DMS 273 treated with DMSO at 0.1 percent for 48 hours (cell line): Measurements from ENCODE around the gene SETD5.
"Not testable (repeated sequence)": the region's sequence is repeated elsewhere in the genome, so short reads cannot be mapped to it uniquely, and the experiment has no call there.

Experiments used
- DNase-seq: peaks from one replicate; lab custom pipeline; 2025; lab: John Stamatoyannopoulos, UW

Gene SETD5

DNA sequence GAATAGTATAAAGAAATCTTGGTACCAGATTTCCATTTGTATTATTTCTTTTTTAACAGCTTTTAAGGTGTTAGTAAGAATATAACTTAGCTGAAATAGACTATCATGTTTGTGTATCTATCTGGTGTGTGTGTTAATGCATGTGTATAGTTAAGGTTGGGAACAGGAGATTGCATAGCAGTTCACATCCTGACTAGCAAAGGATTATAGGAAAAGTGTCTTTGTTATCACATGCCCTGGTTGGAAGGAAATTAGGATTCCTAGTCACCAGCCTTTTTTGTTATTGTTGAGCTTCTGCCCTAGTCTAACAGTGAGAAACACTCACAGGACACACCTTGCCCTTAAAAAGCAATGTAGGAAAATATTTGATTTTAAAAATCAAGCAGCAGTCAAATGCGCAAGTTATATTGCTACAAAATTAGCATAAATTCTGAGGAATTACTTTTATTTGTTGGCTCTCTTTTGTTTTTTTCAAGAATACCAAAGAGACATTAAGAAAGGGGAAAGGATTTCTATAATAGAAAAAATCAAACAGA, 58.2 kb downstream of the SETD5 start:
- DNase-seq = no peak

DNA sequence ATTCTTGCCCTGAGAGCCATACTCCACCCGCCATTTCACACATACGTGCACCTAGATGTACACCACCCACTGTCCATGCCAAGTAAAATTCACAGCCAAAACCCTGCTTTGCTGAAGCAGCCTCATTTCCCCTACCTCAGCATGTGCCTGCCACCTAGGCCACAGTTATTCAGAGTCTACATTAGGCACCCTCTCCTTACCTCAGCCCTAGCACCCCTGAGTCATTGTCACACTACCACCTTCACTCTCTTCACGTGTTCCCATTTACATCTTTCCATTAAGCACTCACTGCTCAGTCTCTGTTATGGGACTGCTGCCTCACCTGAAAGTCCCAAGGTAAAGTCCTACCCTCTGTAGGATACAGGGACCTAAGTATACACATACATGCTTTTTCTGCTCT, 70.0 kb downstream of the SETD5 start:
- DNase-seq = no peak

DNA sequence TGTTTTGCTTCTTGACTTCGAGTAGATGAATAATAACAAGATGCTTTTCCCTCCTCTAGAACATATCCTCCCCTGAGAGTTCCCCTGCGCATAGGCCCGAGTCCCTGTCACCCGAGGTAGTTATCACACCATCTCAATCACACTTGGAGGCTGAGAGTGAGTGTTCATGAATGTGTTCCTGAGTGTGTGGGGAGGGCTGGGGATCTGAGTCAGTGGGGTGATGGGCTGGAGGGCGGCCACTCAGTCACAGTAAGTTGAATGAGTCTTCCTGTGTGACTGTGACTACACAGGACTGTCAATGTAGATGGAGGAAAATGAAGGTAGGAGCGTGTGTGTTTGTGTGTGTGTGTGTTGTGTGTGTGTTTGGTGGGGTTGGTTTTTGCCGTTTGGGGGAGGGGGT, 71.0 kb downstream of the SETD5 start:
- no peak for DNase-seq

DNA sequence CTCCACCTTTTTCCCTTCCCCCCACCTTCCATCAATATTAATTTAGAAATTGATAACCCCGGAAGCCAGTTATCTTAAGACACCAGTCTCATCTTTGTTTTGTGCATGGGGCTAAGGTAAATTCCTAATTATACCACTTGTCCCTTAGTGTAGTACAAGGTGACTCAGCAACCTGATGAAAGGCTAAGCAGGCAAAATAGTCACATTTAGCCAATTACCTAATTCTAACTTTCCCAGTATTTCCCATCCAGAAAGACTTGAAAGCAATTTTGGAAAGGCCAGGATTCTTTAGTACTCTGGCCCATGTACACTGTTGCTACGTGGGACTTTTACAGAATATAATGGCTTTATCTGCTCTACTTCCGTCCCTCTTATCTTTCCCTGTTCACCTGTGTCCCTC, 72.6 kb downstream of the SETD5 start:
- no peak for DNase-seq

DNA sequence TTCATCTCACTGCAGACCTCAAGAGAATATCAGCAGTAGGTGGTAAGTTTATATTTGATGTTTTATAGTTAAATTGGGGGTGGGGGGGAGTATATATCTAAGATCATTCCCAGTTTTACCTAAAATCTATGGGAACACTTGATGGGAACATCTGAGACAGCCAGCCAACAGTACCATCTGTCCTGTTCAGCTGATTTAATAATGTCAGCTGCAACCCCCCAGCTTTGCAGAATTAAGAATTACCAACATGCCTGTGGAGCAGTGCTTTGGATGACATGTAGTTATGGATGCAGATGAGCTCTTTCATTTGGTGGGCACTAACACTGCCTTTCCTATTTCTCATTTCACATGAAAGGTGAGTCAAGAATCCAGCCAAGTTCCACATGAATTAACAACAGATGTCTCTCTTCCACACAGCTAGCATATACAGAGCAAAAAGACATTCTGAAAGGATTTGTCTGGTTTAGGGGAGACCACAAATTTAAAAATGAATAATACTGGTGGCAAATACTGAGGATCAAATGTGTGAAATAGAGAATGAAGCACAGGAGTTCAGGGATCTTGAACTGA, 76.2 kb downstream of the SETD5 start:
- DNase-seq = no peak

DNA sequence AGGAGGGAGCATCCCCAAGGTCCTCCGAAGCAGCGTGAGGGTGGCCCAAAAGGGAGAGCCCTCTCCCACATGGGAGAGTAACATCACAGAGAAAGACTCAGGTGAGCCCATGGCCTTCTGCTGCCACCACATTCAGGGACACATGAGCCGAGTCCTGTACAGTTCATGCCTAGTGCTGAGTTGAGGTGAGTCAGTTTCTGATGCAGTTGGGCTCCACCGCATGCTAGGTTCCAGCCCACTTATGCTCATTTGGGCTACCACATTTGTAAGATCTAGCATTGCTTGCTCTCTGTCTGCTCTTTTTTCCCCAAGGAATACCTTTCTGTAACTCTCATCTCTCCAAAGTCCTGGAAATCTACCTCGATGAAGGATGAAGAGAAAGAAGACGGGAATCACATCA, 77.1 kb downstream of the SETD5 start:
- DNase-seq = no peak

DNA sequence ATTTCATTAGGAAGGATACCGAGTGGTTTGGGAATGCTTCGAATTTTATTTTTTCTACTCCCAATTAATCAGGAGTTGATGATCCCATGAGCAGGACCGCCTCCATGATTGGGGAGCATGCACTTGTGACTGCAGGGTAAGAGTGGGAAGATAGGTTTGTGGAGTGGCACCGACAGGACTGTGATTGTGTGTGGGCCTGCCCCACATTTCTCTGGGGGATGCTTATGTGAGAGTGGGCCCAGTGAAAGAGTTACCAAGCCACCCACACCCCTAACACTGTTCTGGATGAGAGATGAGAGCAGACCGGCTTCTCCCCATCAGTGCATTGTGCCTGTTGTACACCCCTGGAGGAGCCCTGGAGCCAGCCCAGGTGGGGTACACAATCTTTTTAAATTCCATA, 79.5 kb downstream of the SETD5 start:
- no peak for DNase-seq

DNA sequence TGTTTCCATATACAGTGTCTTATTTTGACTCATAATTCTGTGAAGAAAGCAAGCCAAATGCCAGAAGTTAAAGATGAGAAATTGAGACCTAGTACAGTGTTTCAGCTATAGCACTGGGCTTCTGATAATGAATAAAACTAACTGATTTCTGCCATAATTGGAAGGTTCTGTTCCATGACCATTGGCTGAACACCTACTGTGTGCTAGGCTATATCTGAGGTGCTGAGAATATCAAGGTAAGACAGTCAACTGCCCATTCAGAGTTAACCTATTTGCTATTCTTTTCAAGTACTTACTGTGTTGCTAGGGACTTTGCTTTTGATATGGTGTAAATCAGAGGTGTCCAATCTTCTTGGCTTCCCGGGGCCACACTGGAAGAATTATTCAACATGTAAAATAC, 82.8 kb downstream of the SETD5 start:
- no peak for DNase-seq

DNA sequence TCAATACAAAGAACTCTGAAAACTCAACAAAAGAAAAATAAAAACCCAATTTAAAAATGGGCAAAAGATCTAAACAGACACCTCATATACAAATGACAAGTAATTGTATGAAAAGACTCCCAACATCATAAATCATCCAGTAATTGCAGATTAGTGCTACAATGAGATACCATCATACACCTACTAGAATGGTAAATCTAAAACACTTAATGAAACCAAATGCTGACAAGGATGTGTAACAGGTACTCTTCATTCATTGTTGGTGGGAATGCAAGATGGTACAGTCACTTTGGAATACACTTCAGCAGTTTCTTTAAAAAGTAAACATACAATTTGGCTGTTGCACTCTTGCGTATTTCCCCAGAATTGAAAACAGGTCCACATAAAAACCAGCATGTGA, 87.8 kb downstream of the SETD5 start:
- DNase-seq = no peak

DNA sequence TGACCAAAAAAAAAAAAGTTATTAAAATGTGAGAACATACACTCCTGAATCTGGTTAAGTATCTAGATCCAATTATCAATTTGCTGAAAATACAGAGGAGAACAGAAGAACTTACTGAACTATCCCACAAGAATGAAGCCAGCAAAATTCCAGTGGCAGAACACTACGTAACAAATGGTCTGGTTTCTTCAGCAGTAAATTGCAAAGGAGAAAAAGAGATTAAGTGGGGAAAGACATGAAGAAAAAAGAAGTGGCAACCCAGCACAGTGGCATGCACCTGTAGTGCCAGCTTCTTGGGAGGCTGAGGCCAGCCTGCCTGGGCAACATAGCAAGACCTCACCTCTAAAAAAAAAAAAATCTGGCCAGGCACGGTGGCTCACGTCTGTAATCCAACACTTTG, 94.1 kb downstream of the SETD5 start:
- no peak for DNase-seq

DNA sequence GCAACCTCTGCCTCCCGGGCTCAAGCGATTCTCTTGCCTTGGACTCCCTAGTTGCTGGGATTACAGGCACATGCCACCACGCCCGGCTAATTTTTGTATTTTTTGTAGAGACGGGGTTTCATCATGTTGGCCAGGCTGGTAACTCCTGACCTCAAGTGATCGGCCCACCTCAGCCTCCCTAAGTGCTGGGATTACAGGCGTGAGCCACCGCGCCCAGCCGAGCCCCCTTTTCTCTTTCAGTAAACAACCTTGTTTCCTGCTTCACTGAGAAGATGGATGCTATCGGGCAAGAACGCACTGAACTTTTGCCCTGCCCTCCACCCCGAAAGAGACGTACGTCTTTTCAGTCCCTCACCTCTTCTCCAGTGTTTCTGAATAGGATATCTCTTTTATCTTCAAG, 96.6 kb downstream of the SETD5 start:
- DNase-seq = not testable (repeated sequence)

DNA sequence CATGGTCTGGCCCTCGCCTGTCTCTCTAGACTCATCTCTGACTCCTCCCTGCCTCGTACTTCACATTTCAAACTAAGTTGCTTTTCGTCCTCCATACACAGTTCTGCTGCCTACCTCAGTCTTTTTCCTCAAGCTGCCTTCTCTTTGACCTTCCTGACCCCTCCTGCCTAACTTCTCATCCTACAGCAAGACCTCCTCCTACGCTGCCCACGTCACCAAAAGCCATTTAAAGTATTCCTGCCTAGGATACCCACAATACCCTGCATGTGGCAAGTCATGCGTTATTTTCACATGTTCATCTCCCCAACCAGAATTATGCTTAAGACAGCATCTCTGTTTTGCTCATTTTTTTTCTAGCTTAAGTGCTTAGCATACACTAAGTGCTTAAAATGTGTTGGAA, 99.5 kb downstream of the SETD5 start:
- no peak for DNase-seq

DNA sequence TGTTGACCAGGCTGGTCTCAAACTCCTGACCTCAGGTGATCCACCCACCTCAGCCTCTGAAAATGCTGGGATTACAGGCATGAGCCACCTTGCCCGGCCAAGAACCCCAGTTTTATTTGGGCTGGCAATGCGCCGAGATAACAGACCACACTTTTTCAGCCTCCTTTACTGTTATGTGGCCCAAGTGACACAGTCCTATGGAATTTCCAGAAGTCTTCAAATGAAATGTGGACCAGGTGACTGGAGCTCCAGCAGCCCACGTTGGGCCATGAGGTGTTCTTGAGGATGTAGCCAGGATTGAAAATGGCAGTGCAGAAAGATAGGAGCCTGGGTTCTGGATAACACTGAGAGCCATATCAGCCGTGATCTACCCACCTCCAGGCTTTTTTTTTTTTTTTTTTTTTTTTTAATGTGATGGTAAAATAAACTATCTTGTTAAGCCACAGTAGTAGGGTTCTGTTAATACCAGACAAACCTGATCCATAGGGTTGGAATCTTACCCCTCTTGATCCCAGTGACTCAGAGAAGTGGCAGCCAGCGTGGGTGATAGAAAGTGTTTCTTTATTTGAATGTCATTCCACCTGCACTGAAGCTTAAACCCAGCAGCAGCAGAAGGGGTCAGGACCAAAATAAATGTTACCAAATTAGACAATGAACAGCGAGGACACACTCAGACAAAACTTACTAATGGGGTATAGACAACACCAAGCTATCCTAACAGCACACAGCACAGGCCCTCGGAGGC, 100.6 kb downstream of the SETD5 start:
- no peak for DNase-seq

DNA sequence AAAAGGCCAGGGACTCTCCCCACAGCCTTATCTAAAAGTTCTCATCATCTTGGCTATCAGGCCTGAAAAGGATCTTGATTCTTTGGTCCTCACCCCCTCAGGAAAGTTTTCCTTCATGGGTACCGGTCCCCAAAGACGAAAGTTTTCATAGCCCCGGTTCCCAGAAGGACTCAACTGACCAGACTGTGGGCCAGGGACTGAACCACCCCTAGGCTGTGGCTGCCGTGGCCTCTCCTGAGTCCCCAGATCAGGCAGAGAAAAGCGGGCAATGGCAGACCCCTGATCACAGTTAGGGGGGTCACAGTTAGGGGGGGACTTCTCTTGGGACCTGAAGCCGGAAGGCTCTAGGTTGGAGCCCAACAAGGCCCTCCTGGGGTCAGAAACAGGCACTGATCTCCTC, 101.4 kb downstream of the SETD5 start:
- no peak for DNase-seq

DNA sequence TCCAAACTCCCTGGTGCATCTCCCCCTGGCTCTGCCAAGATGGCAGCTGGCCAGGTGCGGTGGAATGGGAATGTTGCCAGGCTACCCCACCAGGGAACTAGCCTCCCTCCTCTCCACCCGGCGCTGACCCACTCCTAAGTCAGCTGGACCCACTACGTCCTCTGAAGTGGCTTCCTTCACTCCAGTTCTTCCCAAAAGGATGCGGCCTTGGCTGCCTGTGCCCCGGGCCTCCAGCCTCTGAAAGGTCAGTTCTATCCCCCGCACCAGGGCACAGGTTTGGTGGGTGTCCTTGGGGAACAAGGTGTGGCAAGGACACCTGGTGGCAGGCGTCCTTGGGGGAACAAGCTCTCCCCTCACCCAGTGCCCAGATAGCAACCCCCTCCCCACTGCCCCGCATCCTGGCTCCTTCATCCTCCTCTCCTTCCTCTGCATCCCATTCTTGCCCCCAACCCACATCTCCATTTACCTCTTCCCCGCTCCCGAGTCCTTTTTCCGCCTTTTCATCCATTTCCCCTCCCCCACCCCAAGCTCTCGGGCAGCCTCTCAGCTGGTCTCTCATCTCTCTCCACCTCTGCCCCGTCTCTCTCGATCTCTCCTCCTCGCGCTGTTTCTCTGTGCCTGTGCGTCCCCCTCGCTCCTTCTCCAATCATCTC, 102.2 kb downstream of the SETD5 start:
- DNase-seq = no peak

DNA sequence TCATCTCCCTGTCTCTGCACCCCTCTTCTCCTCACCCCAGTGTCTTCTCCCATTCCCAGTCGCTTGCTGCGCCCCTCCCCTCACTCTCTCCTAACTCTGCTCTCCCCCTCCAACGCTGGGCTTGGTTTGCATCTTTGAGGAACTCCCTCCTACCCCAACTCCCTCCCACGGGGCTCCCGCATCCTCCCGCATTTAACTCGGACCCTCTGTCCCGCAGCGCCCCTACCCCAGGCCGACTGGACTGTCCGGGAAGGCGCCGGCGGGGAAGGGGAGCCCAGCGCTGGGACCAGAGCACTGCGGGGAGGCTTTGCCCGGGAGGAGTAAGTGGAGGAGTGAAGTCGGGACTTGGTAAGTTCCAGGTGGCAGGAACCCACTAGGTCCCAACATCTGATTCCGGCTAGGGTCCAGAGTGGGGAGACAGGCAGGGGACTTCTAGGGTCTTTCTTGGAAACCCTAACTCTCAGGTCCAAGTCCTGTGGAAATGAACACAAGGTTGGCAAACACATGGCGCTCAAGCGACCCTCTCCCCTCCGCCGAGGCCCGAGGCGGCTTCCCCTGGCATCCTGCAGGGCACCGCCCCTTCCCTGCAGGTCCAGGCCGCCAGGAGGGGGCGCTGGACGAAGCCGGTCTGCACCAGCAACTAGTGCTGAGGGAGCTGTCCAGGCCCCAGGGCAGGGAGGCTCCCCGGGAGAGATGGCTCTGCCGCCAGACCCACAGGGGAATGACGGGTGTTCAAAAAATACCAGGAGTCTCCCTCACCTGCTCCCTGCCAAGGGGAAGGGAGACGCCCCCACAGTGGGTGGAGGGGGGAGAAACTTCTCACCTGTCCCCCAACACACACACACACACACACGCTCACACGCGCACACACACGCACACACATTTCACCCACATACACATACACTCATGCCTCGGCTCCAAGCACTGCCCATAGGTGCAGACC, 103.0 kb downstream of the SETD5 start:
- DNase-seq = no peak

DNA sequence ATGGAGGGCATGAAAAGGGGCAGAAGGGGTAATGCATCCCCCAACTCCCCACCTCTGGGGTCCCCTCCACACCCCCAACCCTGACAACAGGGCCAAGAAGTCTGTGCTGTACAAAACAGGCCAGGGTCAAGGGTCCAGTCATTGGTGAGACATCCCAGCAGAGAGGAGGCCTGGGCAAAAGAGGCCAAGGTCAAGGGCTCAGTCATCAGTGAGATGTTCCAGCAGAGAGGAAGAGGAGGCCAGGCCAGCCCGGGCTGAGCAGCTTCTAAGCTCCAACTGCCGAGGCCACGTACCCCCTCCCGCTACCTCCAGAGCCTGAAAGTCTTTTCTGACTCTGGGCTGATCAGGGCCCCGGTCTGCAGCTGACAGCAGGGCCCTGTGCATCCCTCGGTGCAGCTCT, 103.8 kb downstream of the SETD5 start:
- no peak for DNase-seq

DNA sequence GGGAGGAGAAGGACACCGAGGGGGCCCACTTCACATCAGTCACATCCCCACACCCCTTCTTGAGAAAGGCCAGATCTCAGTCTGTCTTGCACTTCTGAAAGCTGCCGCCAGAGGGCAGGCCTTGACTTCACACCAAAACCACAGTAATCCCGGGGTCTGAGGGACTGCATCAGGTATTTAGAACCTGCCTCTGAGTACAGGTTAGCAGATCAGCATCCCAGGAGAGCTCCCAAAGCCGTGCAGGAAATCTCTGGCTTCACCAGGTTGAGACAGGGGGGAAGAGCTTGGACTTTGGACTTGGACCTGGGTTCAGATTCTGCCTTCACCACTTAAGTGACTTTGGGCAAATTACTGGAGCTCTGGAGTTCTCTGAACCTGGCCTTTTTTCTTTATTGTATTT, 105.9 kb downstream of the SETD5 start:
- DNase-seq = no peak

DNA sequence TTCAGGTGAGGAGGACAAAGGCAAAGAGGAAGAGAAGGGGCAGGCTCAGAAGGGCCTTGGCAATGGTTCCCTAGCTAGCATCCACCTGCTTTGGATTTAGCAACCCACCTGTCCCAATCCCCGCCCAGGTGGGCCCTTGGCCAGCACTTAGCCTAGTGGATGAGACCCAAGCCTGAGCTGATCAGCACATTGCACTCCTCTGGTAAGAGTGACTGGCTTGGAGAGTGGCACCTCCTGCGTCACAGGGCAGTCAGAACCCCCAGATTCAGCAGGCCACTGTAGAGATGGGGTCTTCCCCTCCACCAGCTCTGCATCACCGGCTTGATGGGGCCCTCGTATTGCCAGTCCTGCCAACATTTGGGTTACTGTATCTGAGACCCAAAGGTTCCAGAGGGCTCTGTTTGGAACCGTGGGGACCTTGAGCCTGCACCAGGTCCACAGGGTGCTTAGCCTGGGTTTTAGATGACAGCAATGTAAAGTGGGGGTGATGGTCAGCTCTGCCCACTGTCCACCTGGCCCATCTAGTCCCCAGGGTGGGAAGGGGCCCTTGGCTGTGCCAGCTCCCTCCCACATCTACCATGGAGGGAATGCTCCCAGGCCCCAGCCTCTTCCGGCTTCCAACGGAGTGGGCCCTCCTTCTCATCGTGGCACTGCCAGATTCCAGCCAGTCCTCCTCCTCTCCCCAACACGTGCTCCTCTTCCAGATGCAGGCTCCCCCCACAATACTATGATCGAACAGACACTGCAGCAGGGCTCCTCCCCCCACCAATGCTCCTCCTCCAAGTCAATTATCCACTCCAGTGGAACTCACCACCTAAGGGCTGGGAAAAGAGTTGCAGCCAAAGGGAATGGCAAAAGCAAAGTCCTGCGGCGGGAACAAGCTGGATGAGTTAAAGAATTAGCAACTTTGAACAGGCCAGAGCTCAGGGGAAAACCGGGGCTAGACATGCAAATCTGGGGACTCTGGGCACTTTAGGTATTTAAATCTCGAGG, 110.5 kb downstream of the SETD5 start:
- no peak for DNase-seq

DNA sequence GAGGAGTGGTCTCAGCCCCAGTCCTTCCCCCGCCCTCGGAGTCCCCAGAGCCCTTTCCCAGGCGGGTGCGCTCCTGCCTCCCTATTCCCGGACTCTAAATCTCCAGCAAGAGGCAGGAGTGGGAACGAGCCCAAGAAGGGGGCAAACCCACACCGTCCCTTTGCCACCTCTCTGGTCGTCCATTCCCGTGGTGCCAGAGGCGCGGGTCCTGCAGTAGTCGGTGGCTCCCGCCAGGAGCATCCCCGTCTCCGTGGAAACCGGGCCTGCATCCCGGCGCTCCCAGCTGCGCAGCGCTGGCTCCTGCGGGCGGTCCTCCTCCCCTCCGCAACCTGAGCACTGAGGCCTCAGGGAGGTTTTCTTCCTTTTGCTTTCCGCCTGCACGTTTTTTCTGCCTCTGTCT, 111.4 kb downstream of the SETD5 start:
- no peak for DNase-seq

DNA sequence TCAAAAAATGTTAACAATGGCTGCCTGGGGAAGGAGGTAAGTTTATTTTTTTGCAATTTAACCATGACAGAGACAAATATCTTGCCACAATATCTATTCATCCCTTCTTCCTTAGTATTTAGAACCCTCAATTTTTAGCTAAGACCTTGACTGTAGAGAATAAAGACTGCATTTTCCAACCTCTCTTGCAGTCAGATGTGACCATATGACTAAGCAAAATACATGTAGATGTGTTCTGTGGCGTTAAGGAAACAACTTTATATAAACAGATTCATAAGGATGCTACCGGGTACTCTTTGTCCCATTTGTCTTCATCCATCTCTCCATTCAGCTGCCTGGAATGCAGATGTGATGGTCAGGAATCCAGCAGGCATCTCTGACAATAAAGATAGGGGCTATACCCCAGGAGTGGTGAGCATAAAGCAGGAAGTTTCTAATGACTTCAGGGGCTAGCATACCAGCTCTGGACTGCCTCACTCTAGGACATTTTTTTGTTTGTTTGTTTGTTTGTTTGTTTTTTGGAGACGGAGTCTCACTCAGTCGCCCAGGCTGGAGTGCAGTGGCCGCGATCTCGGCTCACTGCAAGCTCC, 115.1 kb downstream of the SETD5 start:
- no peak for DNase-seq
